Activated CD8-positive, alpha-beta T cell treated with anti-CD3 and anti-CD28 coated beads, Interleukin-2, amount 10 ng/mL, durations not matched to agents 7 days and 5 days (primary cell): Measurements from ENCODE around the gene DMXL1. TPM values are rescaled to one million over a fixed set of nuclear protein-coding genes. Genes with fewer than 3 reads are reported as not detected.
A peak's percentile ranks its signal among the peaks of the same experiment; 100 is the strongest.
"Not testable (repeated sequence)": the region's sequence is repeated elsewhere in the genome, so short reads cannot be mapped to it uniquely, and the experiment has no call there.

Source experiments
- ATAC-seq: fragments of 150-1000 bp; cut with Tn5 transposase; one replicate; pipeline ENCODE4 v1.10.0; 2021; ENCODE audit warnings: moderate library complexity
- CTCF ChIA-PET: fragments of 350-600 bp; sonication (Branson Sonifier 250); formaldehyde crosslinking; loops from one replicate; lab custom pipeline; 2021; ENCODE audit warnings: antibody characterized with exemption; lab: Charles Lee
- POLR2A ChIA-PET: fragments of 350-600 bp; sonication (Branson Sonifier 250); formaldehyde crosslinking; loops from one replicate; lab custom pipeline; 2021; ENCODE audit warnings: antibody characterized with exemption; lab: Charles Lee
- DNase-seq: peaks from one replicate; pipeline ENCODE4 v3.0.0-alpha.2; 2020
- H3K27ac Mint-ChIP-seq: one replicate; pipeline ENCODE4 v1.8.0; 2021; ENCODE audit warnings: mild to moderate bottlenecking, mixed read lengths
- H3K27me3 Mint-ChIP-seq: one replicate; pipeline ENCODE4 v1.8.0; 2021; ENCODE audit warnings: low read depth, mixed read lengths
- H3K36me3 Mint-ChIP-seq: one replicate; pipeline ENCODE4 v1.8.0; 2021; ENCODE audit warnings: low read depth, mixed read lengths
- H3K4me1 Mint-ChIP-seq: one replicate; pipeline ENCODE4 v1.8.0; 2021; ENCODE audit warnings: low read depth, mixed read lengths
- H3K4me3 Mint-ChIP-seq: one replicate; pipeline ENCODE4 v1.8.0; 2021; ENCODE audit warnings: mild to moderate bottlenecking, mixed read lengths
- H3K9me3 Mint-ChIP-seq: one replicate; pipeline ENCODE4 v1.8.0; 2022; ENCODE audit warnings: mixed read lengths; ENCODE audit not compliant: insufficient read depth
- total RNA-seq, 2 experiments: library from RNA; stranded (reverse); gene quantifications; one replicate each; pipeline ENCODE4 v1.2.3, GENCODE V29; 2021

Gene DMXL1
- total RNA-seq, 2 experiments from 2014 or later: 32.3 to 33.9 TPM

DNA sequence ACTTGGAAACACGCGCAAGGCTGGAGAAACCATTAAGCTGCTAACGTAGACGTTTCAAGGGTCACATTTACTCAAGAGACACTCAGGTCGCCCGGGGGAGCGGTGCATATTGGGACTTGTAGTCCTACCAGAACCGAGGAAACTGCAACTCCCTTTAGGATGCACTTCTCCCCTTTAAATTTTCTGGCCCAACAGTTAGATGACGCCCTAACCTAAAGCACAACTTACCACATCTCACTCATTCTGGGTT lies 384 bp upstream of the DMXL1 start:
- DNase-seq (no peak), ATAC-seq (no peak)
- POLR2A ChIA-PET: interaction anchor here (0.6 to 1.9 kb wide), 12 partner anchors 9 to 291 kb away, joined by 3 to 13 read pairs (median 4); no protein-coding TSS in a partner anchor
- Mint-ChIP-seq H3K4me1 (peaks cover 34% of the 10 kb centered on the region), H3K27ac (peak overlapping the region; percentile 96), H3K4me3 (peak overlapping the region; percentile 95), H3K9me3 (no peaks in the 10 kb centered on the region), H3K36me3 (peaks cover 8% of the 10 kb centered on the region), H3K27me3 (no peaks in the 10 kb centered on the region)
- CTCF ChIA-PET: interaction anchor here (0.7 to 2.2 kb wide), 19 partner anchors 28 to 381 kb away, joined by 3 to 19 read pairs (median 4); partner anchors contain the start of genes DTWD2 and HSD17B4

- H3K4me1 Mint-ChIP-seq: peaks cover 39% of the 10 kb centered on the region
- ChIA-PET CTCF (interaction anchor here (1.3 to 1.8 kb wide), 9 partner anchors 38 to 380 kb away, joined by 3 to 14 read pairs (median 5); partner anchors contain the start of gene HSD17B4), POLR2A (interaction anchor here (0.6 to 1.9 kb wide), 11 partner anchors 8 to 380 kb away, joined by 3 to 13 read pairs (median 4); no protein-coding TSS in a partner anchor)
- peak overlapping the region; percentile 96 for H3K27ac Mint-ChIP-seq
- no peak for DNase-seq
- H3K36me3 Mint-ChIP-seq: peaks cover 8% of the 10 kb centered on the region
- H3K4me3 Mint-ChIP-seq: peak overlapping the region; percentile 95
- no peak for ATAC-seq
- no peaks in the 10 kb centered on the region for H3K27me3 Mint-ChIP-seq
- no peaks in the 10 kb centered on the region for H3K9me3 Mint-ChIP-seq
Measured at GRCh38 chr5:119071561-119071995, 691 bp downstream of the DMXL1 start.

DNA sequence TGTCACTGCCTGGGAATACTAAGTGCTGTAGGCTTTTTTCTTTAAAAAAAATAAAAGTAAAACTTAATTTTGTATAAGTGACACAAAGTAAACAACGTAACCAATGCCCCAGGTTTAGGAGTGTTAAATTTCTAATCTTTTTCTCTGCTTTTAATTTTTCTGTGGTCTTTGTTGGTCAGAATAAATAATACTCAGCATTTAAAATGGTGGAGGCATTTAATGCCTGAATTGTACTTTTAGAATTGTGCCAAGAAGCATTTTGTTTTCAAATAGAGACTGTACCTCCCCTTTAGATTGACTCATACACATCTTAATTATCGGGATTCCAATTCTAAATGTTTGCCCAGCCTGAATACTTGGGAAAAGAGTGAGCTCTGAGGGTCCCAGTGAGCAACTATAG lies 1.6 kb downstream of the DMXL1 start:
- Mint-ChIP-seq H3K9me3 (no peaks in the 10 kb centered on the region), H3K4me3 (peak overlapping the region; percentile 70), H3K36me3 (peaks cover 8% of the 10 kb centered on the region), H3K27me3 (no peaks in the 10 kb centered on the region), H3K4me1 (peaks cover 41% of the 10 kb centered on the region), H3K27ac (peak overlapping the region; percentile 70)
- DNase-seq (no peak), ATAC-seq (no peak)
- ChIA-PET CTCF (interaction anchor here (1.3 kb wide), 1 partner anchor 17 kb away, joined by 3 read pairs; no protein-coding TSS in a partner anchor), POLR2A (interaction anchor here (1.2 kb wide), 1 partner anchor 292 kb away, joined by 3 read pairs; no protein-coding TSS in a partner anchor)

DNA sequence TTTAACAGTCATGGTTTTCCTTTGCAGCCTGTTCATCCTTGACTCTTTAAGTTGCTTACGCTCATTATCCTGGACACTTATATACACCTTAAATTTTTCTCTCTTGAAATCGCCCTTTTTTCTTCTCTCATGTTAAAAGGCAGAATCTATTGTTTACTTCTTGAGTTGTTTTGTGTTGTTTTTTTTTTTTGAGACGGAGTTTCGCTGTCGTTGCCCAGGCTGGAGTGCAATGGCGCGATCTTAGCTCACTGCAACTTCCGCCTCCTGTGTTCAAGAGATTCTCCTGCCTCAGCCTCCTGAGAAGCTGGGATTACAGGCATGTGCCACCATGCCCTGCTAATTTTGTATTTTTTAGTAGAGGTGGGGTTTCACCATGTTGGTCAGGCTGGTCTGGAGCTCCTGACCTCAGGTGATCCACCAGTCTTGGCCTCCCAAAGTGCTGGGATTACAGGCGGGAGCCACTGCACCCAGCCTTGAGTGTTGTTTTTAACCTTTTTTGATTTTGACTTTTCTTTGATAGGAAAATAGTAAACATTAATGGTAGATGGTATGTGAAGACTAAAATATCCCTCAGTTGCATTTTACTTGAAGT lies 3.0 kb downstream of the DMXL1 start:
- Mint-ChIP-seq H3K4me1 (peaks cover 49% of the 10 kb centered on the region), H3K27ac (peak overlapping the region; percentile 4), H3K4me3 (peak overlapping the region; percentile 1)
- H3K9me3 Mint-ChIP-seq, POLR2A ChIA-PET, ATAC-seq, H3K36me3 Mint-ChIP-seq, H3K27me3 Mint-ChIP-seq, DNase-seq: not testable (repeated sequence)
- CTCF ChIA-PET: interaction anchor here (1.1 to 2.3 kb wide), 3 partner anchors 19 to 338 kb away, joined by 3 to 6 read pairs (median 4); no protein-coding TSS in a partner anchor

DNA sequence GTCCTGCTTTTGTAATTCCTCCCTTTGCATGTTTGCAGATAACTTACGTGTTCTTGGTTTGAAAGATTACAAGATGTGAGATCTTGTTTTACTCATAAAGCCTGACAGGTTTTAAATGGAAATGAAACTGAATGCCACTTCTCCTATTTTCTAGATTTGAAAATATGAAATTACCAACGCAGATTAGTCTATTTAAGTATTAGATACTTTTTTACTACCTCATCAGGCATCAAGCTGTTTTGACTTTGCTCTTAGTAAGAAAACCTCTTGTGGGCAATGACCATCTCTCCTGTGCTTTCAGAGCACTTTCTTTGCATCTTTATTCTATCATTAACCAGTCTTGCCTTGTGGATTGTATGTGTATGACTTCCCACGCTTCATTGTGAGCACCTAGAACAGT lies 3.5 kb downstream of the DMXL1 start:
- H3K27me3 Mint-ChIP-seq: no peaks in the 10 kb centered on the region
- H3K36me3 Mint-ChIP-seq: peaks cover 8% of the 10 kb centered on the region
- POLR2A ChIA-PET: no interaction called here
- DNase-seq (no peak), ATAC-seq (no peak)
- CTCF ChIA-PET: interaction anchor here (1.1 to 2.3 kb wide), 2 partner anchors 52 to 87 kb away, joined by 4 to 5 read pairs; partner anchors contain the start of gene DTWD2
- H3K4me1 Mint-ChIP-seq: peaks cover 54% of the 10 kb centered on the region
- H3K9me3 Mint-ChIP-seq: no peaks in the 10 kb centered on the region
- peak overlapping the region; percentile 1 for H3K4me3 Mint-ChIP-seq
- peak overlapping the region; percentile 4 for H3K27ac Mint-ChIP-seq

DNA sequence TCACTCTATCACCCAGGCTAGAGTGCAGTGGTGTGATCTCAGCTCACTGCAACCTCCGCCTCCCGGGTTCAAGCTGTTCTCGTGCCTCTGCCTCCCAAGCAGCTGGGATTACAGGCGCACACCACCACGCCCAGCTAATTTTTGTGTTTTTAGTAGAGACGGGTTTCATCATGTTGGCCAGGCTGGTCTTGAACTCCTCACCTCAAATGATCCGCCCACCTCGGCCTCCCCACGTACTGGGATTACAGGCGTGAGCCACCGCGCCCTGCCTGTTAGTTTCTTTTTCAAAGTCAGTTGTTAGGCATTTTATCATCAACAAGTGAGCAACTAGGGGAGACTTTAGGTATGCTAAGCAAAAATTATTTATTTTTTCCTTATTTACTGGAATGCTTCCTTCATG lies 4.4 kb downstream of the DMXL1 start:
- H3K36me3 Mint-ChIP-seq, H3K9me3 Mint-ChIP-seq, POLR2A ChIA-PET, H3K4me3 Mint-ChIP-seq, H3K27ac Mint-ChIP-seq, DNase-seq, H3K27me3 Mint-ChIP-seq, ATAC-seq: not testable (repeated sequence)
- CTCF ChIA-PET: interaction anchor here (1.1 to 2.3 kb wide), 4 partner anchors 53 to 336 kb away, joined by 3 to 5 read pairs (median 4); partner anchors contain the start of gene DTWD2
- H3K4me1 Mint-ChIP-seq: peaks cover 55% of the 10 kb centered on the region

- H3K27ac Mint-ChIP-seq: no peak overlapping the region
Measured at GRCh38 chr5:119076080-119076479, 5.2 kb downstream of the DMXL1 start.

GRCh38 chr5:119077444-119077843 lies 6.6 kb downstream of the DMXL1 start:
- peaks cover 48% of the 10 kb centered on the region for H3K4me1 Mint-ChIP-seq
- no peaks in the 10 kb centered on the region for H3K27me3 Mint-ChIP-seq
- no peak overlapping the region for H3K4me3 Mint-ChIP-seq
- no peaks in the 10 kb centered on the region for H3K9me3 Mint-ChIP-seq
- POLR2A ChIA-PET: no interaction called here
- CTCF ChIA-PET: no interaction called here
- peaks cover 7% of the 10 kb centered on the region for H3K36me3 Mint-ChIP-seq
- DNase-seq (no peak), ATAC-seq (no peak)
- no peak overlapping the region for H3K27ac Mint-ChIP-seq

More at GRCh38 chr5:119076080-119076479, 5.2 kb downstream of the DMXL1 start:
- H3K9me3 Mint-ChIP-seq: no peaks in the 10 kb centered on the region
- H3K4me1 Mint-ChIP-seq: peaks cover 53% of the 10 kb centered on the region
- CTCF ChIA-PET: interaction anchor here (1.0 to 1.2 kb wide), 3 partner anchors 88 to 335 kb away, joined by 3 read pairs; partner anchors contain the start of gene DTWD2
- H3K27me3 Mint-ChIP-seq: no peaks in the 10 kb centered on the region
- no peak overlapping the region for H3K4me3 Mint-ChIP-seq
- POLR2A ChIA-PET: no interaction called here
- no peak for DNase-seq
- no peak for ATAC-seq
- H3K36me3 Mint-ChIP-seq: peaks cover 7% of the 10 kb centered on the region

DNA sequence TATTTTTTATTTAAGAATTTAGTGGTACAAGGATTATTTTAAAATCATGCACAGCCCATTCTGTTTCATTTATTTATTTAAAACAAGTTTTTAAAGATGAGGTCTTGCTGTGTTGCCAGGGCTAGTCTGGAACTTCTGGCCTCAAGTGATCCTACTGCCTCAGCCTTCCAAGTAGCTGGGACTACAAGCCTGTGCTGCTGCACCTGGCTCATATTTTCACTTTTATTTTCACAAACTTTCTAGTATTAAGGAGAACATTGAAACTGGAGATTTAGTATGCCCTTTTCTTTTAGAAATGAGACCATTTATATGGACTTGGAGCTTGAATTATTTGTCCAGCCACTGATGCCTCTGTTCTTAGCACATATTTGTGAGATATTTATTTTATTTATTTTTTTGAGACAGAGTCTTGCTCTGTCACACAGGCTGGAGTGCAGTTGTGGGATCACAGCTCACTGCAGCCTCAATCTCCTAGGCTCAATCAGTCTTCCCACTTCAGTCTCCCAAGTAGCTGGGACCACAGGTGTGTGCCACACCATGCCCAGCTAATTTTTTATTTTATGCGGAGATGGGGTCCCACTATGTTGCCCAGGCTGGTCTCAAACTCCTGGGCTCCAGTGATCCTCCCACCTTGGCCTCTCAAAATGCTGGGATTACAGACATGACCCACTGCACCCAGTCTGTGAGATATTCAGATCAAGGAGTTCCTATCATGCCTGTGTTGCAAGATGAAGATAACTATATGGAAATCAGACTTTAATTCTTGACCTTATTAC lies 7.4 kb downstream of the DMXL1 start:
- Mint-ChIP-seq H3K4me1 (peaks cover 40% of the 10 kb centered on the region), H3K27me3 (no peaks in the 10 kb centered on the region), H3K27ac (no peak overlapping the region), H3K4me3 (no peak overlapping the region), H3K36me3 (peaks cover 10% of the 10 kb centered on the region), H3K9me3 (no peaks in the 10 kb centered on the region)
- CTCF ChIA-PET: interaction anchor here (1.3 to 1.6 kb wide), 2 partner anchors 56 to 334 kb away, joined by 5 to 6 read pairs; no protein-coding TSS in a partner anchor
- ATAC-seq: no peak
- POLR2A ChIA-PET: interaction anchor here (2.8 kb wide), 1 partner anchor 7 kb away, joined by 12 read pairs; the partner anchor contains the start of gene DMXL1
- no peak for DNase-seq

DNA sequence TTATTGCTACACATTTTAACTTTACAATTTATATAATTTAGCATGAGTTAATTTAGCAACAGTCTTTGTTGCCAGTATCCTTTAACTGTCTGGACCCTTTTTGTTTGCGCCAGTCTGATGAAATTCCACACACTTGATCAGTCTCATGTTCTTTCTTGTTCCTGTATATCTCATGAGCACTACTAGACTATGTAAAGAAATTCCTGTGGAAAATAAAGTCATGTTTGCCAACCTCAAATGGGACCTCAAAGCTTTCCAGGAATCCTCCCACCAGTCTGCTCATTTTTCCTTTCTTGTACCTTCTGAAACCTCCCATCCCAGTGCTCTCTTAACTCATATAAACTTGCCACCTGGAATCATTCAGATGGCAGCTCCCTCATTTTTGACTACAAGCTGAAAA lies 8.0 kb downstream of the DMXL1 start:
- no peak for DNase-seq
- ATAC-seq: no peak
- peaks cover 9% of the 10 kb centered on the region for H3K36me3 Mint-ChIP-seq
- no peaks in the 10 kb centered on the region for H3K27me3 Mint-ChIP-seq
- no peaks in the 10 kb centered on the region for H3K9me3 Mint-ChIP-seq
- H3K27ac Mint-ChIP-seq: no peak overlapping the region
- POLR2A ChIA-PET: interaction anchor here (0.5 to 2.8 kb wide), 2 partner anchors 8 to 48 kb away, joined by 4 to 12 read pairs; partner anchors contain the start of gene DMXL1
- peaks cover 35% of the 10 kb centered on the region for H3K4me1 Mint-ChIP-seq
- no peak overlapping the region for H3K4me3 Mint-ChIP-seq
- CTCF ChIA-PET: interaction anchor here (0.7 to 2.7 kb wide), 5 partner anchors 57 to 352 kb away, joined by 3 to 10 read pairs (median 5); partner anchors contain the start of gene DTWD2

DNA sequence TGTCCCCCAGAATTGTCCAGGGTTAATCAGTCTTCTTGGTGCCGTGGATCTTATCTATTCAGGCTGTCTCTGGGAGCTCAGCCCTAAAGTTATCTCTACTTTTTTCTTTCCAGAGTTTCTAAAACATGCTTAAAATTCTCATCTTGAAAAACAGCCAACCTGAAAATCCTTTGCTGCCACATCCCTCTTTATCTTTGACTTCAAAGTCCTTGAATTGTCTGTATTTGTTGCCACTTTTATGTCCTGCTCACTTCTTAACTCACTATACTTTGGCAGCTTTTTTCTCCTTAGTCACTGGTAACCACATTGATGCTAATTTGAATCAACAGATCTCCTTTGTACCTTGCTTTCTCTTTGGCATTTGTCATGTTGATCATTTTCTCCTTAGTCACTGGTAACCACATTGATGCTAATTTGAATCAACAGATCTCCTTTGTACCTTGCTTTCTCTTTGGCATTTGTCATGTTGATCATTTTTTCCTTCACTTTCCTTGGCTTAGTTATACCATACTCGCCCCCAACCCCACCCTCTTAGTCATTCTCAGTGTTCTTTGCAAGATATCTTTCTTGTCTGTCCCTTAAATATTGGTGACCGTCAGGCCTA lies 8.5 kb downstream of the DMXL1 start:
- ATAC-seq (peak; percentile 60), DNase-seq (no peak)
- Mint-ChIP-seq H3K4me3 (no peak overlapping the region), H3K27me3 (no peaks in the 10 kb centered on the region), H3K4me1 (peaks cover 30% of the 10 kb centered on the region), H3K27ac (peak overlapping the region; percentile 14), H3K9me3 (no peaks in the 10 kb centered on the region), H3K36me3 (peaks cover 6% of the 10 kb centered on the region)
- CTCF ChIA-PET: interaction anchor here (0.7 to 2.7 kb wide), 6 partner anchors 58 to 351 kb away, joined by 3 to 10 read pairs (median 4); partner anchors contain the start of gene DTWD2
- POLR2A ChIA-PET: interaction anchor here (0.5 to 2.8 kb wide), 2 partner anchors 8 to 47 kb away, joined by 4 to 12 read pairs; partner anchors contain the start of gene DMXL1
